Measurements from ENCODE around the gene EIF2S3B. TPM values are rescaled to one million over a fixed set of nuclear protein-coding genes. Genes with fewer than 3 reads are reported as not detected.
"Not testable (repeated sequence)": the region's sequence is repeated elsewhere in the genome, so short reads cannot be mapped to it uniquely, and the experiment has no call there.

EIF2S3B gene
- under 1 TPM in 1 of 4 donors, not detected in 3; 0.31 TPM for total RNA-seq

- Histone ChIP-seq H3K4me1 (no peaks in the 10 kb centered on the region), H3K27me3 (no peaks in the 10 kb centered on the region), H3K36me3 (no peaks in the 10 kb centered on the region), H3K27ac (no peak within 1 kb of the TSS), H3K4me3 (no peak within 1 kb of the TSS), H3K9me3 (no peaks in the 10 kb centered on the region)
- in situ Hi-C loops (cut with MboI; ENCODE audit: low sequenced_read_pairs in 4 of 4) = no loop called here
- no peak for TF ChIP-seq POLR2A (IDR thresholded peaks at IDR 0.05)
- TF ChIP-seq, protein P1, sequence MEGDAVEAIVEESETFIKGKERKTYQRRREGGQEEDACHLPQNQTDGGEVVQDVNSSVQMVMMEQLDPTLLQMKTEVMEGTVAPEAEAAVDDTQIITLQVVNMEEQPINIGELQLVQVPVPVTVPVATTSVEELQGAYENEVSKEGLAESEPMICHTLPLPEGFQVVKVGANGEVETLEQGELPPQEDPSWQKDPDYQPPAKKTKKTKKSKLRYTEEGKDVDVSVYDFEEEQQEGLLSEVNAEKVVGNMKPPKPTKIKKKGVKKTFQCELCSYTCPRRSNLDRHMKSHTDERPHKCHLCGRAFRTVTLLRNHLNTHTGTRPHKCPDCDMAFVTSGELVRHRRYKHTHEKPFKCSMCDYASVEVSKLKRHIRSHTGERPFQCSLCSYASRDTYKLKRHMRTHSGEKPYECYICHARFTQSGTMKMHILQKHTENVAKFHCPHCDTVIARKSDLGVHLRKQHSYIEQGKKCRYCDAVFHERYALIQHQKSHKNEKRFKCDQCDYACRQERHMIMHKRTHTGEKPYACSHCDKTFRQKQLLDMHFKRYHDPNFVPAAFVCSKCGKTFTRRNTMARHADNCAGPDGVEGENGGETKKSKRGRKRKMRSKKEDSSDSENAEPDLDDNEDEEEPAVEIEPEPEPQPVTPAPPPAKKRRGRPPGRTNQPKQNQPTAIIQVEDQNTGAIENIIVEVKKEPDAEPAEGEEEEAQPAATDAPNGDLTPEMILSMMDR (IDR thresholded peaks at IDR 0.05 in 4 of 5, conservative IDR thresholded peaks at IDR 0.05 in 1 of 5) = no peak
- intact Hi-C loops (cut with DNase I; ENCODE audit: low total_unique reads) = no loop called here
- ATAC-seq (no peak), DNase-seq (no peak)
These were observed at the start of gene EIF2S3B for GRCh38 chr12:10505620-10506019. Gene EIF2S3B, plus strand, starts transcription at chr12:10505890. Its CDS starts 13 bp downstream, at chr12:10505903.

DNA sequence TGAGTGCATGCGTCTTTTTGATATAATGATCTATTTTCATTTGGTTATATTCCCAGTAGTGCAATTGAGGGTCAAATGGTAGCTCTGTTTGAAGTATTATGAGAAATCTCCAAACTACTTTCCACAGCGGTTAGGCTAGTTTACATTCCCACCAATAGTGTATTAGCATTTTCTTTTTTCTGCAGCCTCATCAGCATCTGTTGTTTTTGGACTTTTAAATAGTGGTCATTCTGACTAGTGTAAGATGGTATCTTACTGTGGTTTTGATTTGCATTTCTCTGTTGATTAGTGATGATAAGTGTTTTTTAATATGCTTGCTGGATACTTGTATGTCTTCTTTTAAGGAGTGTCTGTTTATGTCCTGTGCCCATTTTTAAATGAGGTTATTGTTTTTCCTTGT, 48.8 kb upstream of the EIF2S3B start:
- in situ Hi-C loops (cut with MboI; ENCODE audit: low sequenced_read_pairs in 4 of 4) = no loop called here
- Histone ChIP-seq H3K4me1 (no peaks in the 10 kb centered on the region), H3K4me3 (no peak overlapping the region), H3K9me3 (peaks cover 0 to 3% (median 0%) of the 10 kb centered on the region in 3 donors), H3K36me3 (no peaks in the 10 kb centered on the region), H3K27me3 (no peaks in the 10 kb centered on the region), H3K27ac (no peak overlapping the region)
- intact Hi-C loops (cut with DNase I; ENCODE audit: low total_unique reads) = no loop called here
- TF ChIP-seq, protein P1 (IDR thresholded peaks at IDR 0.05 in 4 of 5, conservative IDR thresholded peaks at IDR 0.05 in 1 of 5) = no peak
- TF ChIP-seq POLR2A (IDR thresholded peaks at IDR 0.05) = no peak
- DNase-seq (no peak), ATAC-seq (no peak)

GRCh38 chr12:10457760-10458159, 47.9 kb upstream of the EIF2S3B start:
- Histone ChIP-seq H3K9me3 (peaks cover 0 to 3% (median 0%) of the 10 kb centered on the region in 3 donors), H3K27ac (no peak overlapping the region), H3K36me3 (no peaks in the 10 kb centered on the region), H3K27me3 (no peaks in the 10 kb centered on the region), H3K4me1 (no peaks in the 10 kb centered on the region), H3K4me3 (no peak overlapping the region)
- in situ Hi-C loops (cut with MboI; ENCODE audit: low sequenced_read_pairs in 4 of 4) (no loop called here), intact Hi-C loops (cut with DNase I; ENCODE audit: low total_unique reads) (no loop called here)
- TF ChIP-seq, protein P1 (IDR thresholded peaks at IDR 0.05 in 4 of 5, conservative IDR thresholded peaks at IDR 0.05 in 1 of 5) = no peak
- TF ChIP-seq POLR2A (IDR thresholded peaks at IDR 0.05) = no peak
- ATAC-seq (no peak), DNase-seq (no peak)

GRCh38 chr12:10466311-10466710, 39.4 kb upstream of the EIF2S3B start:
- Histone ChIP-seq H3K4me1 (no peaks in the 10 kb centered on the region), H3K27me3 (no peaks in the 10 kb centered on the region), H3K4me3 (no peak overlapping the region), H3K9me3 (no peaks in the 10 kb centered on the region), H3K27ac (no peak overlapping the region), H3K36me3 (no peaks in the 10 kb centered on the region)
- TF ChIP-seq, protein P1 (IDR thresholded peaks at IDR 0.05 in 4 of 5, conservative IDR thresholded peaks at IDR 0.05 in 1 of 5) = no peak
- TF ChIP-seq POLR2A (IDR thresholded peaks at IDR 0.05) = no peak
- in situ Hi-C loops (cut with MboI; ENCODE audit: low sequenced_read_pairs in 4 of 4) (no loop called here), intact Hi-C loops (cut with DNase I; ENCODE audit: low total_unique reads) (no loop called here)
- ATAC-seq (no peak), DNase-seq (no peak)

- H3K9me3 ChIP-seq = no peaks in the 10 kb centered on the region
- no peak for ATAC-seq
- intact Hi-C loops (cut with DNase I; ENCODE audit: low total_unique reads) = no loop called here
- H3K27ac ChIP-seq = no peak overlapping the region
- TF ChIP-seq, protein P1 (IDR thresholded peaks at IDR 0.05 in 4 of 5, conservative IDR thresholded peaks at IDR 0.05 in 1 of 5) = no peak
- no peak for TF ChIP-seq POLR2A (IDR thresholded peaks at IDR 0.05)
- H3K36me3 ChIP-seq = no peaks in the 10 kb centered on the region
- H3K27me3 ChIP-seq = no peaks in the 10 kb centered on the region
- DNase-seq = no peak
- no peak overlapping the region for H3K4me3 ChIP-seq
- in situ Hi-C loops (cut with MboI; ENCODE audit: low sequenced_read_pairs in 4 of 4) = no loop called here
- no peaks in the 10 kb centered on the region for H3K4me1 ChIP-seq
These were observed 36.0 kb upstream of the EIF2S3B start for GRCh38 chr12:10469701-10470100.

GRCh38 chr12:10472808-10473207, 32.9 kb upstream of the EIF2S3B start:
- ATAC-seq; H3K27ac ChIP-seq; H3K4me3 ChIP-seq; DNase-seq; intact Hi-C loops (cut with DNase I; ENCODE audit: low total_unique reads); H3K27me3 ChIP-seq; H3K36me3 ChIP-seq; H3K4me1 ChIP-seq; in situ Hi-C loops (cut with MboI; ENCODE audit: low sequenced_read_pairs in 4 of 4); H3K9me3 ChIP-seq: not testable (repeated sequence)

- H3K4me1 ChIP-seq; H3K27ac ChIP-seq; H3K9me3 ChIP-seq; DNase-seq; ATAC-seq; H3K36me3 ChIP-seq; in situ Hi-C loops (cut with MboI; ENCODE audit: low sequenced_read_pairs in 4 of 4); H3K27me3 ChIP-seq; H3K4me3 ChIP-seq; intact Hi-C loops (cut with DNase I; ENCODE audit: low total_unique reads): not testable (repeated sequence)
These were observed 23.8 kb upstream of the EIF2S3B start for GRCh38 chr12:10481901-10482300.

Data from gastrocnemius medialis (tissue), 4 donors.